IMR-90 (cell line): Measurements from ENCODE around the gene B3GNT5. TPM values are rescaled to one million over a fixed set of nuclear protein-coding genes. Genes with fewer than 3 reads are reported as not detected.

ENCODE experiments used
- ATAC-seq: fragments of 200-7000 bp; cut with Tn5 transposase; 2 replicates; pipeline ENCODE4 v1.9.1; 2020; ENCODE audit warnings: low read depth, mild to moderate bottlenecking, moderate library complexity
- BruUV-seq: library from RNA; stranded (reverse); fragments of 400-500 nt; replicated peaks from 2 replicates; lab custom pipeline; 2021; lab: Mats Ljungman, UMichigan
- CTCF ChIA-PET: fragments of 300-600 bp; formaldehyde crosslinking; extraction: SDS; loops from one replicate; lab custom pipeline; 2021; ENCODE audit warnings: antibody characterized with exemption; lab: Yijun Ruan, JAX
- POLR2A ChIA-PET: fragments of 300-600 bp; sonication (Branson Sonifier 250); formaldehyde crosslinking; loops from one replicate; lab custom pipeline; 2022; ENCODE audit warnings: antibody characterized with exemption; ENCODE audit not compliant: unreplicated experiment; lab: Charles Lee
- DNase-seq: peaks from one replicate; pipeline ENCODE4 v3.0.0; 2013
- H2AFZ ChIP-seq: replicated peaks from 2 replicates; pipeline ENCODE3; 2013; ENCODE audit warnings: low read length, mild to moderate bottlenecking; ENCODE audit not compliant: poor library complexity
- H2AK5ac ChIP-seq: 2 replicates; pipeline ENCODE4 v1.6.1; 2013; ENCODE audit warnings: low read depth, low read length, inconsistent platforms
- H2AK9ac ChIP-seq: replicated peaks from 2 replicates; pipeline ENCODE3; 2013; ENCODE audit warnings: mild to moderate bottlenecking, low read depth, low read length, moderate library complexity; ENCODE audit not compliant: poor library complexity
- H2BK120ac ChIP-seq: 2 replicates; pipeline ENCODE4 v1.6.1; 2013; ENCODE audit warnings: low read depth, low read length, inconsistent platforms
- H2BK15ac ChIP-seq: 3 replicates; pipeline ENCODE4 v1.6.1; 2013; ENCODE audit warnings: low read depth, low read length, inconsistent platforms
- H2BK20ac ChIP-seq: 2 replicates; pipeline ENCODE4 v1.6.1; 2013; ENCODE audit warnings: low read depth, mild to moderate bottlenecking, inconsistent platforms, low read length, moderate library complexity
- H2BK5ac ChIP-seq: 2 replicates; pipeline ENCODE4 v1.6.1; 2013; ENCODE audit warnings: mild to moderate bottlenecking, low read depth, low read length, inconsistent platforms; ENCODE audit not compliant: poor library complexity, severe bottlenecking
- H3K14ac ChIP-seq: replicated peaks from 2 replicates; pipeline ENCODE4 v1.6.1; 2013; ENCODE audit warnings: low read depth, low read length, inconsistent platforms
- H3K18ac ChIP-seq: 2 replicates; pipeline ENCODE4 v1.6.1; 2013; ENCODE audit warnings: low read depth, low read length, control low read depth
- H3K23ac ChIP-seq: 2 replicates; pipeline ENCODE4 v1.6.1; 2013; ENCODE audit warnings: low read depth, low read length, inconsistent platforms
- H3K27ac ChIP-seq: 2 replicates; pipeline ENCODE4 v1.5.1; 2013; ENCODE audit warnings: mild to moderate bottlenecking, control low read depth, low read length; ENCODE audit not compliant: insufficient read depth
- H3K27me3 ChIP-seq: 2 replicates; pipeline ENCODE4 v1.6.1; 2013; ENCODE audit warnings: low read length; ENCODE audit not compliant: control insufficient read depth, insufficient read depth
- H3K36me3 ChIP-seq: 2 replicates; pipeline ENCODE4 v1.6.1; 2013; ENCODE audit warnings: low read length, mixed read lengths; ENCODE audit not compliant: control insufficient read depth, insufficient read depth
- H3K4ac ChIP-seq: 2 replicates; pipeline ENCODE4 v1.6.1; 2013; ENCODE audit warnings: low read depth, low read length, inconsistent platforms
- H3K4me1 ChIP-seq: 2 replicates; pipeline ENCODE4 v1.6.1; 2013; ENCODE audit warnings: low read length, mixed read lengths; ENCODE audit not compliant: control insufficient read depth, insufficient read depth
- H3K4me2 ChIP-seq: 2 replicates; pipeline ENCODE4 v1.6.1; 2013; ENCODE audit warnings: low read depth, mild to moderate bottlenecking, control low read depth, low read length, moderate library complexity
- H3K4me3 ChIP-seq: 2 replicates; pipeline ENCODE4 v1.5.1; 2013; ENCODE audit warnings: low read depth, mild to moderate bottlenecking, control low read depth, low read length, moderate library complexity; ENCODE audit not compliant: insufficient read depth
- H3K56ac ChIP-seq: 2 replicates; pipeline ENCODE4 v1.6.1; 2013; ENCODE audit warnings: low read length, inconsistent platforms; ENCODE audit not compliant: insufficient read depth; ENCODE audit errors: extremely low read depth
- H3K79me1 ChIP-seq, 2 experiments: 2 replicates each; pipeline ENCODE4 v1.6.1; 2013; ENCODE audit warnings: low read length in 2 of 2, inconsistent platforms in 1 of 2, low read depth in 1 of 2
- H3K9ac ChIP-seq: 2 replicates; pipeline ENCODE4 v1.6.1; 2013; ENCODE audit warnings: low read depth, low read length, control low read depth
- H3K9me1 ChIP-seq: 2 replicates; pipeline ENCODE4 v1.6.1; 2013; ENCODE audit warnings: low read length, inconsistent platforms; ENCODE audit not compliant: insufficient read depth
- H3K9me3 ChIP-seq: 2 replicates; pipeline ENCODE4 v1.6.1; 2013; ENCODE audit warnings: low read length; ENCODE audit not compliant: control insufficient read depth, insufficient read depth
- H4K20me1 ChIP-seq: 2 replicates; pipeline ENCODE4 v1.6.1; 2013; ENCODE audit warnings: low read length, inconsistent platforms; ENCODE audit not compliant: insufficient read depth
- H4K5ac ChIP-seq: 2 replicates; pipeline ENCODE4 v1.6.1; 2013; ENCODE audit warnings: mild to moderate bottlenecking, low read depth, low read length, control low read depth
- H4K8ac ChIP-seq, 2 experiments: 2 replicates each; pipeline ENCODE4 v1.6.1; 2013; ENCODE audit warnings: low read depth in 2 of 2, low read length in 2 of 2, control low read depth in 1 of 2, inconsistent platforms in 1 of 2
- H4K91ac ChIP-seq: 2 replicates; pipeline ENCODE4 v1.6.1; 2013; ENCODE audit warnings: low read depth, low read length, inconsistent platforms; ENCODE audit not compliant: insufficient read depth
- BHLHE40 ChIP-seq: fragments of 150-350 bp; IDR thresholded peaks from 2 replicates; pipeline ENCODE4 v1.6.1; 2016; ENCODE audit warnings: mild to moderate bottlenecking, low read depth, low read length
- CEBPB ChIP-seq: IDR thresholded peaks from 2 replicates; pipeline ENCODE4 v1.6.1; 2012; ENCODE audit warnings: low read depth, low read length, improper control_type of control experiment
- CHD1 ChIP-seq: IDR thresholded peaks from 2 replicates; pipeline ENCODE4 v1.6.1; 2012; ENCODE audit warnings: low read depth, low read length, improper control_type of control experiment
- ELK1 ChIP-seq: fragments of 150-350 bp; IDR thresholded peaks from 2 replicates; pipeline ENCODE4 v1.6.1; 2016; ENCODE audit warnings: low read depth, mild to moderate bottlenecking, low read length, moderate library complexity, borderline replicate concordance
- FOS ChIP-seq: fragments of 150-350 bp; IDR thresholded peaks from 2 replicates; pipeline ENCODE4 v1.6.1; 2016; ENCODE audit warnings: low read depth, low read length
- MAFK ChIP-seq: IDR thresholded peaks from 2 replicates; pipeline ENCODE4 v1.6.1; 2012; ENCODE audit warnings: low read depth, low read length, improper control_type of control experiment
- MAZ ChIP-seq: IDR thresholded peaks from 2 replicates; pipeline ENCODE4 v1.6.1; 2012; ENCODE audit warnings: low read depth, mild to moderate bottlenecking, low read length, improper control_type of control experiment, moderate library complexity, borderline replicate concordance
- MXI1 ChIP-seq: IDR thresholded peaks from 2 replicates; pipeline ENCODE4 v1.6.1; 2012; ENCODE audit warnings: low read depth, mild to moderate bottlenecking, low read length, moderate library complexity, borderline replicate concordance
- NFE2L2 ChIP-seq: fragments of 150-350 bp; IDR thresholded peaks from 2 replicates; pipeline ENCODE4 v1.6.1; 2016; ENCODE audit warnings: low read depth, mild to moderate bottlenecking, low read length
- POLR2A ChIP-seq: IDR thresholded peaks from 2 replicates; pipeline ENCODE4 v1.6.1; 2012; ENCODE audit warnings: mild to moderate bottlenecking, low read depth, low read length
- RAD21 ChIP-seq: IDR thresholded peaks from 2 replicates; pipeline ENCODE4 v1.6.1; 2012; ENCODE audit warnings: low read length, improper control_type of control experiment
- RCOR1 ChIP-seq: IDR thresholded peaks from 2 replicates; pipeline ENCODE4 v1.6.1; 2012; ENCODE audit warnings: mild to moderate bottlenecking, low read length, improper control_type of control experiment; ENCODE audit not compliant: insufficient replicate concordance
- RFX5 ChIP-seq: IDR thresholded peaks from 2 replicates; pipeline ENCODE4 v1.8.0; 2012; ENCODE audit warnings: low read depth, mild to moderate bottlenecking, low read length, moderate library complexity
- SMC3 ChIP-seq: fragments of 150-350 bp; IDR thresholded peaks from 2 replicates; pipeline ENCODE4 v1.6.1; 2016; ENCODE audit warnings: low read depth, mild to moderate bottlenecking, antibody characterized with exemption, low read length, moderate library complexity
- WGBS, 2 experiments: methylation state at CpG; one replicate each; pipeline versions ENCODE4 v1.1.5 to v1.1.7; 2013; ENCODE audit warnings: missing lambda C conversion rate in 2 of 2; ENCODE audit not compliant: insufficient read length in 1 of 2; ENCODE audit errors: extremely low coverage in 2 of 2; 5-methylcytosine and 5-hydroxymethylcytosine counted together
- dilution Hi-C: fragments of 300-500 bp; cut with HindIII; formaldehyde crosslinking; loops from one replicate; pipeline ENCODE4 v1.14.3; 2018; ENCODE audit warnings: low sequenced_read_pairs; ENCODE audit not compliant: unreplicated experiment
- in situ Hi-C: fragments of 300-500 bp; cut with MboI; formaldehyde crosslinking; loops from 3 replicates; pipeline ENCODE4 v1.14.3; 2019; ENCODE audit warnings: low sequenced_read_pairs, inconsistent platforms, mixed read lengths
- intact Hi-C: fragments of 100-400 bp; cut with micrococcal nuclease; formaldehyde crosslinking; loops from 2 replicates; pipeline ENCODE4 v1.10.0; 2022
- polyA plus RNA-seq, 3 experiments: library from polyadenylated mRNA; depleted of rRNA; stranded (reverse); fragments of >200 nt; gene quantifications; 2 replicates each; pipeline ENCODE4 v1.2.3, GENCODE V29; 2012; ENCODE audit warnings: low replicate concordance in 1 of 3
- total RNA-seq: library from RNA; depleted of rRNA; stranded (reverse); fragments of >200 nt; gene quantifications from 2 replicates; pipeline ENCODE4 v1.2.3, GENCODE V29; 2012
- TF ChIP-seq, protein P1 (sequence below): conservative IDR thresholded peaks from 2 replicates; pipeline ENCODE4 v1.5.1; 2012; ENCODE audit warnings: mild to moderate bottlenecking, low read depth, low read length, improper control_type of control experiment
- TF ChIP-seq, protein P2 (sequence below): fragments of 150-350 bp; IDR thresholded peaks from 2 replicates; pipeline ENCODE4 v1.6.1; 2017; ENCODE audit warnings: mild to moderate bottlenecking, antibody characterized with exemption, low read length, low read depth

B3GNT5 gene
- total and polyA plus RNA-seq, 2 of the 4 experiments (the other 2 are of a cell fraction): 1.6 to 3.4 TPM

- no peak overlapping the region for H3K23ac ChIP-seq
- in situ Hi-C loops (no loop called here), intact Hi-C loops (no loop called here), dilution Hi-C loops (no loop called here)
- BruUV-seq: no TSS peak
- H3K79me1 ChIP-seq: no peaks in the 10 kb centered on the region
- no peaks in the 10 kb centered on the region for H3K9me3 ChIP-seq
- no CpG with 5 or more reads among the region's 5 CpGs for WGBS, 2 experiments
- no peak overlapping the region for H4K8ac ChIP-seq
- no peak overlapping the region for H2BK120ac ChIP-seq
- TF ChIP-seq, protein P1, sequence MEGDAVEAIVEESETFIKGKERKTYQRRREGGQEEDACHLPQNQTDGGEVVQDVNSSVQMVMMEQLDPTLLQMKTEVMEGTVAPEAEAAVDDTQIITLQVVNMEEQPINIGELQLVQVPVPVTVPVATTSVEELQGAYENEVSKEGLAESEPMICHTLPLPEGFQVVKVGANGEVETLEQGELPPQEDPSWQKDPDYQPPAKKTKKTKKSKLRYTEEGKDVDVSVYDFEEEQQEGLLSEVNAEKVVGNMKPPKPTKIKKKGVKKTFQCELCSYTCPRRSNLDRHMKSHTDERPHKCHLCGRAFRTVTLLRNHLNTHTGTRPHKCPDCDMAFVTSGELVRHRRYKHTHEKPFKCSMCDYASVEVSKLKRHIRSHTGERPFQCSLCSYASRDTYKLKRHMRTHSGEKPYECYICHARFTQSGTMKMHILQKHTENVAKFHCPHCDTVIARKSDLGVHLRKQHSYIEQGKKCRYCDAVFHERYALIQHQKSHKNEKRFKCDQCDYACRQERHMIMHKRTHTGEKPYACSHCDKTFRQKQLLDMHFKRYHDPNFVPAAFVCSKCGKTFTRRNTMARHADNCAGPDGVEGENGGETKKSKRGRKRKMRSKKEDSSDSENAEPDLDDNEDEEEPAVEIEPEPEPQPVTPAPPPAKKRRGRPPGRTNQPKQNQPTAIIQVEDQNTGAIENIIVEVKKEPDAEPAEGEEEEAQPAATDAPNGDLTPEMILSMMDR: no peak
- TF ChIP-seq RFX5: no peak
- TF ChIP-seq MAZ: no peak
- no peak for TF ChIP-seq FOS
- TF ChIP-seq SMC3: no peak
- TF ChIP-seq, protein P2, sequence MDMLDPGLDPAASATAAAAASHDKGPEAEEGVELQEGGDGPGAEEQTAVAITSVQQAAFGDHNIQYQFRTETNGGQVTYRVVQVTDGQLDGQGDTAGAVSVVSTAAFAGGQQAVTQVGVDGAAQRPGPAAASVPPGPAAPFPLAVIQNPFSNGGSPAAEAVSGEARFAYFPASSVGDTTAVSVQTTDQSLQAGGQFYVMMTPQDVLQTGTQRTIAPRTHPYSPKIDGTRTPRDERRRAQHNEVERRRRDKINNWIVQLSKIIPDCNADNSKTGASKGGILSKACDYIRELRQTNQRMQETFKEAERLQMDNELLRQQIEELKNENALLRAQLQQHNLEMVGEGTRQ: no peak
- no peak for TF ChIP-seq CEBPB
- TF ChIP-seq NFE2L2: no peak
- TF ChIP-seq POLR2A: no peak
- TF ChIP-seq ELK1: no peak
- TF ChIP-seq MAFK: no peak
- no peak for TF ChIP-seq CHD1
- TF ChIP-seq RAD21: no peak
- TF ChIP-seq MXI1: no peak
- no peak for TF ChIP-seq RCOR1
- TF ChIP-seq BHLHE40: no peak
- H3K4ac ChIP-seq: no peak overlapping the region
- no peaks in the 10 kb centered on the region for H4K20me1 ChIP-seq
- H3K4me3 ChIP-seq: no peak overlapping the region
- no peak overlapping the region for H3K18ac ChIP-seq
- H3K4me2 ChIP-seq: no peak overlapping the region
- no peak overlapping the region for H2AK5ac ChIP-seq
- H2BK5ac ChIP-seq: no peak overlapping the region
- peaks cover 2% of the 10 kb centered on the region; the same call in 1 of the 2 replicates for H3K27me3 ChIP-seq
- H3K9me1 ChIP-seq: no peaks in the 10 kb centered on the region
- H3K9ac ChIP-seq: no peak overlapping the region
- no peak overlapping the region for H4K5ac ChIP-seq
- CTCF ChIA-PET: no interaction called here
- H2AK9ac ChIP-seq: no peak overlapping the region
- H2BK15ac ChIP-seq: no peak overlapping the region
- no peak overlapping the region for H2BK20ac ChIP-seq
- no peak overlapping the region for H3K56ac ChIP-seq
- no peaks in the 10 kb centered on the region for H3K4me1 ChIP-seq
- ATAC-seq (no peak), DNase-seq (no peak)
- POLR2A ChIA-PET: no interaction called here
- H3K36me3 ChIP-seq: no peaks in the 10 kb centered on the region
- no peak overlapping the region for H2AFZ ChIP-seq
- H3K27ac ChIP-seq: no peak overlapping the region
- no peak overlapping the region for H3K14ac ChIP-seq
- H4K91ac ChIP-seq: no peak overlapping the region
These were observed 8.2 kb downstream of the B3GNT5 start for GRCh38 chr3:183261151-183261724.
